ENCODE results near the gene ARRB1.

DNA sequence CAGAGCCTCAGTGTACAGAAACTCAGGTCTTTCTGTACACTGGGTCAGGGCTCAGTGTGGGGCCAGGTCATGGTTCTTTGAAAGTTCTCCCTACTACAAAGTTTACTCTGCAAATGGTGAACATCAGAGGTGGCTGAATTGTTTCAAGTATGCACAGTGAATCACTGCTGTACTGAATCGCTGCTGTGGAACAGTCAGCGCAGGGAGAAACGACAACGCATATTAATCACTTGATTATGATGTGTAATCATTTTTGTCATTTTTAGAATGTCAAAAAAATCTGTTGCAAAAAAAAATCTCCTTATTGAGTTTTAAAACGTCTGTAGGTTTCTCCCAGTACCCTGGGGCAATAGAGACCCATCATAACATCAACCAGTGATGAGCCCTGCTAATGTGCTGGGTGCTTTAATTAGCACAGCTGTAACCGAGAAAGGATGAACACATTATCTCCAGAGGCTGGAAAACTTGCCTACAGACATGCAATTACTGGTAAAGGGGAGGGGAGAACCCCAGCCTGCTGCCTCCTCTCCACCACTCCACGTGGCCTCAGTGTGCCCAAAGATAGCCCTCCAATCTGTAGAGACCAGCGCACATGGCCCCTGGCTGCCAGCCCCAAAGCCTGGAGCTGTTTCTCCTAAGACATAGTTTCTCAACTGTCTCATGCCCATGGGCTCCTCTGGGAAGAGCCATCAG is 12.8 kb downstream of the ARRB1 start:
- TF ChIP-seq, protein P1, sequence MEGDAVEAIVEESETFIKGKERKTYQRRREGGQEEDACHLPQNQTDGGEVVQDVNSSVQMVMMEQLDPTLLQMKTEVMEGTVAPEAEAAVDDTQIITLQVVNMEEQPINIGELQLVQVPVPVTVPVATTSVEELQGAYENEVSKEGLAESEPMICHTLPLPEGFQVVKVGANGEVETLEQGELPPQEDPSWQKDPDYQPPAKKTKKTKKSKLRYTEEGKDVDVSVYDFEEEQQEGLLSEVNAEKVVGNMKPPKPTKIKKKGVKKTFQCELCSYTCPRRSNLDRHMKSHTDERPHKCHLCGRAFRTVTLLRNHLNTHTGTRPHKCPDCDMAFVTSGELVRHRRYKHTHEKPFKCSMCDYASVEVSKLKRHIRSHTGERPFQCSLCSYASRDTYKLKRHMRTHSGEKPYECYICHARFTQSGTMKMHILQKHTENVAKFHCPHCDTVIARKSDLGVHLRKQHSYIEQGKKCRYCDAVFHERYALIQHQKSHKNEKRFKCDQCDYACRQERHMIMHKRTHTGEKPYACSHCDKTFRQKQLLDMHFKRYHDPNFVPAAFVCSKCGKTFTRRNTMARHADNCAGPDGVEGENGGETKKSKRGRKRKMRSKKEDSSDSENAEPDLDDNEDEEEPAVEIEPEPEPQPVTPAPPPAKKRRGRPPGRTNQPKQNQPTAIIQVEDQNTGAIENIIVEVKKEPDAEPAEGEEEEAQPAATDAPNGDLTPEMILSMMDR (IDR thresholded peaks at IDR 0.05) = no peak
- TF ChIP-seq ZFX (IDR thresholded peaks at IDR 0.05; ENCODE audit: borderline replicate concordance) = no peak

Data from 22Rv1 (cell line).